ENCODE measurements around the gene GABRB3.

- no peak for TF ChIP-seq CTCF (IDR thresholded peaks at IDR 0.05; ENCODE audit: insufficient read depth, low read depth, low read length)
- no peak for TF ChIP-seq EZH2 (IDR thresholded peaks at IDR 0.05; ENCODE audit: insufficient read depth, low read length)
Observed at GRCh38 chr15:26712335-26712734, 60.5 kb downstream of the GABRB3 start.

Measured in astrocyte (in vitro differentiated cells and primary cell).